Endometrial microvascular endothelial cells (primary cell): ENCODE data around the gene AVEN. TPM values are rescaled to one million over a fixed set of nuclear protein-coding genes. Genes with fewer than 3 reads are reported as not detected.
"Not testable (repeated sequence)": the region's sequence is repeated elsewhere in the genome, so short reads cannot be mapped to it uniquely, and the experiment has no call there.

ENCODE experiments used
- in situ Hi-C: cut with HindIII; loops from 2 replicates; pipeline ENCODE4 v1.10.0; 2017; ENCODE audit warnings: low sequenced_read_pairs, low pct_unique_long_range_greater_than_20kb; ENCODE audit errors: inconsistent ontology term
- total RNA-seq: library from RNA; depleted of rRNA; stranded (reverse); fragments of >200 nt; gene quantifications from one replicate; pipeline ENCODE4 v1.2.3, GENCODE V29; 2015; ENCODE audit errors: inconsistent ontology term

The AVEN gene
- total RNA-seq, 1 donor from 2014 or later, result 44.1 TPM

GRCh38 chr15:33831646-33832045 lies 207.4 kb downstream of the AVEN start:
- in situ Hi-C loops, result loop anchor here (25.0 kb wide), 1 partner anchor 119 kb away; no protein-coding TSS in a partner anchor

GRCh38 chr15:33830351-33830750 lies 208.7 kb downstream of the AVEN start:
- in situ Hi-C loops, result loop anchor here (25.0 kb wide), 1 partner anchor 118 kb away; no protein-coding TSS in a partner anchor

DNA sequence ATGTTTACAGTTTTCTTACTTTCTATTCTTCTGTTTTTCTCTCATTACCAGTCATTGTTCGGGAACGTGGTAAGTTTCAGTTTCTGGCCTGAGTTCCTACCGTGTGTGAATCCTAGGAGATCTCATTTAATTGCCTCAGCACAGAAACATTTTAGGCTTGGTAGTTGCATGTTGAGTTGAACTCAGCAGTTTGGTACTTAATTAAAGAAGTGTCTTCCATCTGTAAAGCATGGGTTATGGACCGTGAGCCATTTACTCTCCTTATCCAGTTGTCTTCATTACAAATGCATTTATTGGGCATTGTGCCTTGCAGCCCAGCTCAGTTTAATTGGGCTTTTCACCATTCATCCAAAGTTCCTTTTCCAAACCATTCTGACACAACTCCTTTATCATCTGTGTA lies 212.8 kb downstream of the AVEN start:
- in situ Hi-C loops, result loop anchor here (25.0 kb wide), 1 partner anchor 114 kb away; no protein-coding TSS in a partner anchor

DNA sequence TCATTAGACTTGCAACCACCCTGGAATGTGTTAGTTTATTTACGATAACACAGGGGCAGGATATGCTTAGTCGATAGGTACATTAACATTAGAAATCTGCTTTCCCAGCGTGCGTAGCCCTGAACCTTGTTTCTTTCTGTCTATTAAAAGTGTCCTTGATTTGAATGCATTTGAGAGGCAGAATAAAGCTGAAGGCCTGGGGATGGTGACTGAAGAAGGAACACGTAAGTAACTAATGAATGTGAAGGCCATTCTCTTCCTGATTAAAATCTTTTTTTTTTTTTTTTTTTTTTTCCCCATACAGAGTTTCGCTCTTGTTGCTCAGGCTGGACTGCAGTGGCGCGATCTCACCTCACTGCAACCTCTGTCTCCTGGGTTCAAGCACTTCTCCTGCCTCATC lies 213.6 kb downstream of the AVEN start:
- in situ Hi-C loops, result loop anchor here (25.0 kb wide), 1 partner anchor 113 kb away; no protein-coding TSS in a partner anchor

GRCh38 chr15:33823119-33823518 lies 215.9 kb downstream of the AVEN start:
- in situ Hi-C loops, result no loop called here

- in situ Hi-C loops, result no loop called here
Observed at GRCh38 chr15:33822479-33822878, 216.5 kb downstream of the AVEN start.

GRCh38 chr15:33819499-33819898 lies 219.5 kb downstream of the AVEN start:
- in situ Hi-C loops, result not testable (repeated sequence)

Other genes starting within 250 kb of the AVEN start
- not detected for gene CHRM5, start 70.7 kb downstream of the AVEN start, total RNA-seq
- gene EMC7, start 62.7 kb upstream of the AVEN start, total RNA-seq, result 56.6 TPM
- gene PGBD4, start 62.9 kb upstream of the AVEN start, total RNA-seq, result 0.65 TPM
- gene KATNBL1, start 170.9 kb upstream of the AVEN start, total RNA-seq, result 39.6 TPM
- 295 TPM for gene EMC4, start 185.8 kb upstream of the AVEN start, total RNA-seq